SK-N-MC (cell line): ENCODE data around the gene TFF2.

Experiments
- DNase-seq: peaks from one replicate; pipeline ENCODE4 v3.0.0-alpha.2; 2011; ENCODE audit warnings: low read depth, low spot score
- H3K27ac ChIP-seq: fragments of 200-600 bp; sonication (generic); 2 replicates; pipeline ENCODE4 v1.5.1; 2016; ENCODE audit warnings: mixed run types
- H3K36me3 ChIP-seq: fragments of 200-600 bp; sonication (generic); 2 replicates; pipeline ENCODE4 v1.6.1; 2017; ENCODE audit warnings: antibody characterized with exemption, low read length, mixed read lengths; ENCODE audit not compliant: insufficient read depth
- H3K4me3 ChIP-seq: fragments of 200-600 bp; sonication (generic); 2 replicates; pipeline ENCODE4 v1.5.1; 2016
- H3K9ac ChIP-seq: fragments of 200-600 bp; sonication (generic); 2 replicates; pipeline ENCODE4 v1.8.0; 2017; ENCODE audit warnings: mixed run types, mixed read lengths; ENCODE audit not compliant: insufficient read length
- H3K9me3 ChIP-seq: fragments of 200-600 bp; sonication (generic); 2 replicates; pipeline ENCODE4 v1.6.1; 2017; ENCODE audit warnings: low read depth, mild to moderate bottlenecking, antibody characterized with exemption, low read length, moderate library complexity, mixed read lengths
- EZH2 ChIP-seq: fragments of 200-600 bp; sonication (generic); IDR thresholded peaks from one replicate; pipeline ENCODE4 v1.6.1; 2017; ENCODE audit warnings: antibody characterized with exemption
- FOXP2 ChIP-seq: optimal IDR thresholded peaks from 2 replicates; pipeline ENCODE3; 2011; ENCODE audit warnings: mild to moderate bottlenecking, moderate library complexity; ENCODE audit not compliant: insufficient read depth; ENCODE audit errors: extremely low read length, control extremely low read depth
- POLR2AphosphoS5 ChIP-seq: IDR thresholded peaks from 2 replicates; pipeline ENCODE4 v1.6.1; 2012; ENCODE audit warnings: mild to moderate bottlenecking, low read depth, low read length, borderline replicate concordance

The TFF2 gene

DNA sequence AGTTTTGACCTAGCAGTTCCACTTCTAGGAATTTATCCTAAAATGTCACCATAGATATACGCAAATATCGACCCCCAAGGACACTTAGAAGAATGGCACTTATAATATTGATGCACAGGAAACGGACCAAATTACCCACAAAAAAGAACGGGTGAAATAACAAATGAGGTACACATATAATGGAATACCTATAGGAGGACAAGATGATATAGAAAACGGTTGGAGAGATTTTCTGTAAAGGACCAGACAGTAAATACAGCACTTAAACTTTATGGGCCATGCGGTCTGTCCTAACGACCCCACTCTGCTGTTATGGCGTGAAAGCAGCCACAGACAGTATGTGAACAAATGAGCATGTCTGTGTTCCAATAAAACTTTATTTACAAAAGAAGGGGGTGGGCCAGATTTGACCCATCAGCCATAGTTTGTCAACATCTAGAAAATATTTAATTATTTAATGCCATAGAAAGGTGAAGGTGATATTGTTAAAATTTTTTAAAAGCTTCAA lies 42.7 kb upstream of the TFF2 start:
- Histone ChIP-seq H3K9ac (no peak overlapping the region), H3K36me3 (no peaks in the 10 kb centered on the region), H3K27ac (no peak overlapping the region), H3K9me3 (no peaks in the 10 kb centered on the region), H3K4me3 (no peak overlapping the region)
- no peak for TF ChIP-seq POLR2AphosphoS5
- no peak for TF ChIP-seq FOXP2
- TF ChIP-seq EZH2, result no peak
- no peak for DNase-seq

DNA sequence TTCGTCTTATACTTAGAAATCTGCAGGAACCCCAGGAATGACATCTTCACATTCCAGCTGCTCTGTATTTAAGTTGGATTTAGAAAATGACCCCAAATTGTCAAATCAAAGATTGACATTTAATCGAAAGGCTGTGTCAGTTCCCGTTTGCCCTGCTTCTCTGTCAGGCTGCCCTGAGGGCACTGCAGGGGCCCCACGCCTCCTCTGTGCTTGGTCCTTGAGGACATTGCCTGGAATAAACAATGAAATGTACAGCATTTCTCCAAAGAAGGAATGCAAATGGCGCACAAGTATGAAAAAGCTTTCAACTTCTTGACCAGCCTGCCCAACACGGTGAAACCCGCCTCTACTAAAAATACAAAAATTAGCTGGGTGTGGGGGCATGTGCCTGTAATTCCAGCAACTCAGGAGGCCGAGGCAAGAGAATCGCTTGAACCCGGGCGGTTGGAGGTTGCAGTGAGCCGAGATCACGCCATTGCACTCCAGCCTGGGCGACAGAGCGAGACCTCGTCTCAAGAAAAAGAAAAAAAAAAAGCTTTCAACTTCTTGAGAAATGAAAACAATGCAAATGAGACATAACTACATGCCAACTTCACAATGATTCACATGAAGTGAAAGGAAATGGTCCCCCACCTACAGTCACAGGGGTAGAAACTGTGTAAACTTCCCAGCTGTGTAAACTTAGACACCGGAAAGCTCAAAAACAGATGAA lies 42.1 kb upstream of the TFF2 start:
- Histone ChIP-seq H3K9ac (no peak overlapping the region), H3K27ac (no peak overlapping the region), H3K36me3 (no peaks in the 10 kb centered on the region), H3K9me3 (no peaks in the 10 kb centered on the region), H3K4me3 (no peak overlapping the region)
- TF ChIP-seq FOXP2, result no peak
- no peak for TF ChIP-seq POLR2AphosphoS5
- no peak for TF ChIP-seq EZH2
- no peak for DNase-seq

DNA sequence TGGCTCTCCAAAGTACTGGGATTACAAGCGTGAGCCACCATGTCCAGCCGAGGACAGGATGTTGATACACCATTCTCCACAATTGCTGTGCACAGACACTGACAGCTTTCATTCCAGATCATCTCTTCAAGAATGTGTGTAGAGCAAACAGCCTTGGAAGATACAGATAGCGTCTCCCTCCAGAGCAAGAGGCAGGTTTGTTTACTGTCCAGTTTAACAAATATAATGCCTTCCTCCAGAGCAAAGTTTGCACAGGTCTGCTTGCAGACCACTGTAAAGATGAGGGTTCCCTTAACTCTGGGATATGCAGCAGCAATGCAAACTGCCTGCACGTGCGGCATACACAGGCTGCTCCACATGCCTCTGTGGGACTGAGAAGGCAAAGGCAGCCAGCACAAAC lies 40.5 kb upstream of the TFF2 start:
- H3K9ac ChIP-seq, result no peak overlapping the region
- no peak overlapping the region for H3K4me3 ChIP-seq
- no peaks in the 10 kb centered on the region for H3K36me3 ChIP-seq
- H3K9me3 ChIP-seq, result no peaks in the 10 kb centered on the region
- DNase-seq, result no peak
- TF ChIP-seq EZH2, result no peak
- TF ChIP-seq FOXP2, result no peak
- TF ChIP-seq POLR2AphosphoS5, result no peak
- no peak overlapping the region for H3K27ac ChIP-seq

DNA sequence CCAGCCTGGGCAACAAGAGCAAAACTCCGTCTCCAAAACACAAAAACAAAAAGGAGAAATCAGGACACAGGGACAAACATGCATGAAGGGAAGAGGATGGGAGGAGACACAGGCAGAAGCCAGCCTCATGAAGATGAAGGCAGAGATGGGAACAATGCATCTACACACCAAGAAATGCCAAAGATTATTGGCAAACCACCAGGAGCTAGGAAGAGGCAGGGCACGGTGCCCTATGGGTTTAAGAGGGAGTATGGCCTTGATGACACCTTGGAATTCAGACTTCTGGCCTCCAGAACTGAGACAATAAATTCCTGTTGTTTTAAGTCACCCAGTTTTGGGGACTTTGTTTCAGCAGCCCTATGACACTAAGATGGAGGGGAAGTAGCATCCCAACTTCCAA lies 39.9 kb upstream of the TFF2 start:
- Histone ChIP-seq H3K9ac (no peak overlapping the region), H3K36me3 (no peaks in the 10 kb centered on the region), H3K9me3 (no peaks in the 10 kb centered on the region), H3K4me3 (no peak overlapping the region), H3K27ac (no peak overlapping the region)
- no peak for DNase-seq
- TF ChIP-seq FOXP2 (no peak), EZH2 (no peak), POLR2AphosphoS5 (no peak)

DNA sequence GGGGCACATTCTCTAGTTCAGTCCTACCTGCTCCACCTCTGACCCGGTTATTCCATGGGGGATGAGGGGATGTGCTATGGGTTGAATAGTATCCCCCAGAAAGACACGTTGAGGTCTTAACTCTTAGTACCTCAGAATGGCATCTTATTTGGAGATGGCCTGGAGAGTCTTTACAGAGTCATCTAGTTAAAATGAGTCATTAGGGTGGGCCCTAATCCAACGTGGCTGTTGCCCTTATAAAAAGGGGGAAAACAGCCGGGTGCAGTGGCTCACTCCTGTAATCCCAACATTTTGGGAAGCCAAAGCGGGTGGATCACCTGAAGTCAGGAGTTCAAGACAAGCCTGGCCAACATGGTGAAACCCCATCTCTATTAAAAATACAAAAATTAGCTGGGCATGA lies 39.4 kb upstream of the TFF2 start:
- H3K36me3 ChIP-seq, result no peaks in the 10 kb centered on the region
- H3K4me3 ChIP-seq, result no peak overlapping the region
- H3K27ac ChIP-seq, result no peak overlapping the region
- H3K9me3 ChIP-seq, result no peaks in the 10 kb centered on the region
- H3K9ac ChIP-seq, result no peak overlapping the region
- DNase-seq, result no peak
- no peak for TF ChIP-seq POLR2AphosphoS5
- TF ChIP-seq FOXP2, result no peak
- TF ChIP-seq EZH2, result no peak

DNA sequence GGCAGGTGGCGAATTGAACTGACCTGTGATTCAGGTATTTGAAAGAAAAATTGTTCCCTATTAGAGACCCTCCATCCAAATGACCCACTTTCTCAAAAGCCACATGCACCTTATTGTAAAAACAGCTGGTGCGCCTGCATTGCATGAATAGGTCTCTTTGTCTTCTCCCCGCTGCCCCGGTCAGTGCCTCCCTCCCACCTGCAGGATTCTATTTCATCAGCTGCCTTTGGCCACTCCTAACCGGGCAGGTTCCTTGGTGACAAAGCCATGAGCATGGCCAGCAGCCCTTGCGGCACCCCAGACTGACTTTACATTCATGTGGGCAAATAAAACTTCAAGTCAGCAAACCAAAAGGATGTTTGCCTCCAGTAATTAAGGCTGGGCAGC lies 38.6 kb upstream of the TFF2 start:
- H3K9ac ChIP-seq, result no peak overlapping the region
- H3K27ac ChIP-seq, result no peak overlapping the region
- TF ChIP-seq POLR2AphosphoS5, result no peak
- TF ChIP-seq FOXP2, result no peak
- no peak for TF ChIP-seq EZH2
- no peaks in the 10 kb centered on the region for H3K9me3 ChIP-seq
- no peak overlapping the region for H3K4me3 ChIP-seq
- H3K36me3 ChIP-seq, result no peaks in the 10 kb centered on the region
- DNase-seq, result no peak

DNA sequence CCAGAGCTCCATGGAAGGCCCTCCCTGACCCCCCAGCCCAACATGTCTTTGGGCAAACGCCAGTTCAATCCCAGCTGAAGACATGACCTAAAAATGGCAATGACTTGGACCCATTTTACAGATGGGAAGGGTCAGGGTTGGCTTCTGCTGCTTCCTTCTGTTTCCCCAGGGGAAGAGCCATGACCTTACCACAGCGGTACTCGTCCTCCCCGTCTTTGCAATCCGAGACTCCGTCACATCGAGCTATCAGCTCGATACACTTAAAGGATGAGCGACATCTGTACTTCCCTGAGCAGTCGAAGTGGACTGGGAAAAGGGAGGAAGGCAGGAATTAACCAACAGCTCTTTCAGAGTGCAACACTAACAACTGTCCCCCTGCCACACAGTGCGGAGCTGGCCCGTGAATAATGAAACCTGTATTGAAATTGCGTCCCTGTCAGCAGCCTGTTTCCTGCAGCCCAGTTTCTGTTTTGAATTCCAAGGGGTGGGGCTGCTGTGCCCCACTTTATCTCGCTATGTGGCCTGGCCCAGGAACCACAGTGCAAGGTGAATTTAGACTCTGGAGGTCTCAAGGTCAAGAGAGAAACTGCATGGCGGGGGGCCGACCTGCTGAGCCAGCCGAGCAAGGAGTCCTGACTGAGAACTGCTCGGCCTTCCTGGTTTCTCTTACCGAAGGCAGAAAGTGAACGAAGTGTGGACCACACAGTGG lies 38.1 kb upstream of the TFF2 start:
- DNase-seq, result no peak
- H3K4me3 ChIP-seq, result no peak overlapping the region
- TF ChIP-seq EZH2, result no peak
- no peak for TF ChIP-seq FOXP2
- no peak for TF ChIP-seq POLR2AphosphoS5
- H3K9me3 ChIP-seq, result no peaks in the 10 kb centered on the region
- no peak overlapping the region for H3K9ac ChIP-seq
- no peak overlapping the region for H3K27ac ChIP-seq
- H3K36me3 ChIP-seq, result no peaks in the 10 kb centered on the region

DNA sequence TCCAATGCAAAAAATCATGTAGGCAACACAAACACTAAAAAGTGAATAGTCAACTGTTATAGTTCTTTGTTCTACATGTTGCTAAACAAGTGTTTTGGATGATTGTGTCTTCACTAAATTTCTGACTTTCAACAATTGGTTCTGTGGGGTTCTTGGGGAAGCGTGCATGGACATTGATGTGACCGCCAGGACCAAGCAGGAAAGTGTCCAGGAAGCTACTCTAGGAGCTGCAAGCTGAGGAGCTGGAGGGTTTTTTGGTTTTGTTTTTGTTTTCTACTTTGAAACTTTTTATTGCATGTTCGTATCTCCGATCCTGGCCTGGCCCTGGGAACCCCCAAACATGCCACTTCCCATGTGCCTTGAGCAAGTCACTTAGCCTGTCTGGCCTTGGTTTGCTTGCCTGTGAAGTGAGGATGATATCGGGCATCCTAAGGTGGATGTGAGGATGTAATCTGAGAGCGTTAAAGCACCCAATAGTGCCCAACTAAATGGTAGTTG lies 37.1 kb upstream of the TFF2 start:
- DNase-seq, result no peak
- Histone ChIP-seq H3K27ac (no peak overlapping the region), H3K9ac (no peak overlapping the region), H3K4me3 (no peak overlapping the region), H3K36me3 (no peaks in the 10 kb centered on the region), H3K9me3 (no peaks in the 10 kb centered on the region)
- TF ChIP-seq FOXP2 (no peak), POLR2AphosphoS5 (no peak), EZH2 (no peak)
